ENCODE measurements around the gene MMD.
A peak's percentile ranks its signal among the peaks of the same experiment; 100 is the strongest.

Gene MMD

DNA sequence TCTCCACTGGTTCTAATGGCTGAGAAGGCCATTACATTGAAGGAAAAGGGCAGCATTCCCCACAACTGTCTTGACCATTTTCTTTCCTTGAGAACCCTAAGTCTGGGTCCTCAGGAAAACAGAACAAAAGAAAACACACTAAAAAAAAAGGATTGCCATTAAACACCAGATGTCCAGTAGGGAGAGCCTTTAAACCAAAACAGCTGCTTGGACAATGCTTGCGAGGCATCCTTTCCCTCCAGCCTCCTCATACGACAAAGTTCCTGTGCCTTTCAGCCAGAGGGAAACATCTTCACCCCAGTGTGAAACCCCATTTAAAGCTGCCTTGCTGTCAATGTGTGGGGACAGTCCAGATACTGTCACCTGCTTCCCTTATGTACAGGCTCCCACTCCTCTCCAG lies 74.3 kb downstream of the MMD start:
- DNase-seq: no peak

DNA sequence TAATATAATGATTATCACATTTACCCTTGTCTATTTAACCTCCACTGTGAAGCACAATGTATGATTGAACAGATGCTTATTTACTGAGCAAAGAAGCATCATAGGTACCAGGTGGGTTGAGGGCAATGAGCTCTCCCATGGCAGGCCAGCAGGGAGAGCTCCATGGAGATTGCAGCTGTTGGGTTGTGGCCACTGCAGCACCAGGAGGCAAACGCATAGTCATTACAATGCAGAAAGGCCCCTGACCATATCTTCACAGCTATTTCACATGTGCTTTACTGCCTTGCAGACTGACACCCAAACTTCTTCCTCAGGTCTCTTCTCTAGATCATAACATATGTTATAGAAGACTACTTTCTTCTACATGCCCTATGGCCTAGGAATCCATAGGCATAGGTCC lies 75.0 kb downstream of the MMD start:
- no peak for DNase-seq

DNA sequence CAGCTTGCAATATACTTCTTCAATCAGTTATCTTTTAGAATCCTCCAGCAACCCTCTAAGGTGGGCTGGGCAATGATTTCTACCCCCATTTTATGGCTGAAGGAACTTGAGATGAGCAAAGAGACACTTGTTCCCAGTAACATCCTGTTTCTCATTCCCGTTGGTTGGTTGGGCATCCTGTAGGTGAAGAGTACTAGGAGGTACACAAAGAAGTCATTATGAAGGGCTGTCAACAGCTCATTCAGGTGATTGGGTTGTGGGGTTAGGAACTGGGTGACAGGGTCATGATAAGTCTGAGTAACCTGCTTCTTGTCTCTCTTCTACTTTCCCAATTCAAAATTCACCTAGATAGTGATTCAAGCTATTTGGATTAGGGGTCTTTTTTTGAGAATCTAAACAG lies 76.5 kb downstream of the MMD start:
- peak in 1 of 5 experiments; percentile 13 for DNase-seq

DNA sequence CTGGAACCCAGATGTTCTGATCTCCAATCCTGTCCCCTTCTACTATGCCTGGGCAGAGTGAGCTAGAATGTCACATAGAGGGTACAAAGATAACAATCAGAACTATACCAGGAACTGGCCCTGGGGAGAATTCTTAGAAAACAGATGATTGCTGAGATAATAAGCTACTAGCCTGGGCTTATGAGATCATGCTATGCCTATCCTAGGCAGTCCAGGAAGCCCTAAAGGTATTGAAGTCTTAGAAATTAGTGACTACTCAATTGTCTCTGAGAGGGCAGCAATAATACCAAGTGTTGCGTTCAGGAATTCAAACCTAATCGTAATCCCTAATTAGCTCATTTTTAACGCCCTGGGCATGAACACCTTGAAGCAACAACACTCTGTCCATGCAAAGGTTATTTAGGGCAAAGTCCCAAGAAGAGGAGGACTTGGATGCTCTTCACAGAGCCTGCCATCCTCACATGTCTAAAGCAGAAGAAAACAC lies 77.1 kb downstream of the MMD start:
- peak in 1 of 5 experiments; percentile 96 for DNase-seq

DNA sequence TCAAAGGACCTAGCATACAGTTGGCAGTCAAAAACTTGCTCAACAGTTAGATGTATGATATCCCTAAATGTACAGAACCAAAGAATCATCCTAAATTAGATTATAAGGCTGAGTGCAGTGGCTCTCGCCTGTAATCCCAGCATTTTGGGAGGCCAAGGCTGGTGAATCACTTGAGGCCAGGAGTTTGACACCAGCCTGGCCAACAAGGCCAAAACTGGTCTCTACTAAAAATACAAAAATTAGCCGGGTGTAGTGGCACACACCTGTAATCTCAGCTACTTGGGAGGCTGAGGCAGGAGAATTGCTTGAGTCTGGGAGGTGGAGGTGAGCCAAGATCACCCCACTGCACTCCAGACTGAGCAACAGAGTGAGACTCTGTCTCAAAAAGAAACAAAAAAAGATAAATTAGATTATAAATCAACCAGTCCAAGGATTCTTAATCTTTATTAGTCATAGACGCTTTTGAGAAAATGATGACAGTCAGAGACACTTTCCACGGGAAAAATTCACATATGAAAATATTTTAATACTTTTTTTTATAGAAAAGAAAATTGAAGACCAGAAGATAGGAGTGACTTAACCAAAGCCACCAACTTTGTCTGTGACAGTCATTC lies 77.6 kb downstream of the MMD start:
- no peak for DNase-seq

DNA sequence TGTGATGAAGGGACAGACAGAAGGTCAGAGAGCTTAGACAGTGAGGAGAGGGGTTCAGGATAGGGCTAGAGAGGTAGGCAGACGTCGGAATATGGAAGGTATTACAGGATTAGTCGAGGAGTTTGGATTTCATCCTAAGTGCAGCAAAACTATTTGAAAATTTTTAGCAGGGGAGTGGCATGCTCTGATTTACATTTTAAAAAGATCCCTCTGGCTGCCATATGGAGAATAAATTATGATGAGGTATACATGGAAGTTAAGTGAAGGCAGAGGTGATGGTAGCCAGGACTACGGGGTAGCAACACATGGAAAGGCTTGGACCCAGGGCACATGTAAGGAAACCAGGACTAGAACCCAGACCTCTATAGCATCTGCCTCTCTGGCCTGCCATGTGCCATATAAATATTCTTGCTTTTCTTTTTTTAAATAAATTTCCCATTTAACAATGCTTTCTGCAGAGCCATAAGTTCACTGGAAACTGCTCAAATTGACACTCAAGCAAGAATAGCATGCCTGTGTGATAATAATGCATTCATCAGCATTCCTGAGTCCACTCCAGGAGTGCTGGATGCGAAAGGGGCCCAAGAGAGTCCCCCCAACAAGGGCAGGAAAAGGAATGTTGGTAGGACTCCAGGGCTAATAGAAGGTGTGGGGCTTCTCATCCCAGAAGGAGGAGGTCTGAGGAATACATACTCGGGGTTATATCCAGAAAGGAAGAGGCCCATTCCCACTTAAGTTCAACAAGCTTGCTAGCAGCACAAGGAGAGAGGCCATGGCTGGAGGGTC lies 78.6 kb downstream of the MMD start:
- DNase-seq: no peak
